ENCODE data around the gene METTL15. TPM values are rescaled to one million over a fixed set of nuclear protein-coding genes. Genes with fewer than 3 reads are reported as not detected.
"Not testable (repeated sequence)": the region's sequence is repeated elsewhere in the genome, so short reads cannot be mapped to it uniquely, and the experiment has no call there.

The METTL15 gene
- total RNA-seq, 1 donor from 2014 or later: 29.3 TPM

- DNase-seq: no peak
Observed at GRCh38 chr11:28209906-28210305, 101.7 kb downstream of the METTL15 start.

- DNase-seq: not testable (repeated sequence)
Observed at GRCh38 chr11:28222063-28222462, 113.9 kb downstream of the METTL15 start.

- DNase-seq: no peak
Observed at GRCh38 chr11:28223577-28223976, 115.4 kb downstream of the METTL15 start.

GRCh38 chr11:28223994-28224393 is 115.8 kb downstream of the METTL15 start:
- DNase-seq: no peak

DNA sequence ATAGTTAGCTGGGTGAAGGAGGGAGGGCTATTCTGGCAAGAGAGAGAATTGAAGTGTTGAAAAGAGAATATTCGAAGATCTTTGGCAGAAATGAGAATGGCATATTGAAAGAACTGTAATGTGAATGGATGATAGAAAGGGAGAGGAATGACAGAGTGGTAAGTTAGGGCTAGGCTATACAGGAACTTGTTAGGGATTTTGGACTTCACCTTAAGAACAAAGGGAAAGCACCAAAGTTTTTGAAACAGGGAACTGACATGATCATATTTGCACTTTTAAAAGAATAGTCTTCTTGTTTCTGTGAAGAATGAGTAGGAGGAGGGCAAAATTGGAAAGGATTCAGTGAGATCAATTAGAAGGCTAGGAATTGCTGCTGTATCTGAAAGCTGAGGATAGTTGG is 119.3 kb downstream of the METTL15 start:
- no peak for DNase-seq

DNA sequence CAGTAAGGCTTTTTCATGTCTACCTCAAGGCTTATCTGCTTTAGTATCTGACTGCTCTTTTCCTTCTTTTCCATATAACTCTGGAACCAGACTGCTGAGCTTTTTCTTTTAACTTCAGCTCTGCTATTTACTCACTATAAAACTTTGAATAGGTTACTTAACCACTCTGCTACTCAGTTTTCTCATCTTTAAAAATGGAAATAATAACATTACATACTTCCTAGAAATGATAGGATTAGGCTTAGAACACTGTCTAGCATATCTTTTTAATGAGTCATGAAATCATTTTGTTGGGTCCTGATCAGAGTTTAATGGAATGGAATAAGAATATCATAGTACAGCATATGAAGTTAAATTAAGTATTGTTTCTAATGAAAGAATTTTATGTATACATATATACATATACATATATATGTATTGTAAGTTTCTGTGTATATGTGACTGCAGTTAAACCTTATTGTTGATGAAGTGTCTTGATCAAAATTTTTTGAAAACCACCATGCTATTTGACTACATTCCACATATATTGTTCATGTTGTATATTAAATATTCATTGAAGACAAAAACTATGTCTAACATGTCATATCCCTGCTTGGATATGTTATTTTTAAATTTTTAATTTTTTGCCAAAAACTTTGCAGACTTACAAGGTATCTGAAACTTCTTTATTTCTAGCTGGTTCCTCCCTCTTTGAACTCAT is 120.2 kb downstream of the METTL15 start:
- DNase-seq: no peak

DNA sequence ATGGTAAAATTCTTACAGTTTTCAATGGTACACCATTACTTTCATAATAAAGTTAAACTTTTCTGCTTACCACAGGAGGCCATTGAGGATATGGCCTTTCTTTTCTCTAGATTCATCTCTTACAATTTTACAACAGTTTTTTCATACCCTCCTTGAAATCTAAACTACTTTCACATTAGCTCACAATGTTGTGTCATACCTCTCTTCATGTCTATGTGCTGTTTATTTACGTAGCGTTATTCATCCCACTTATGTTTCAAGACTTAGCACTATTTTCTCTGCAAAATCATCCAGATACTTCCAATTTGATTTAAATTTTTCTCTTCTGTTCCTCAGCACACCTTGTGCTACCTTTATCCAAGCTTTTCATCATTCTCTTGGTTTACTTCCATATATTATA is 123.3 kb downstream of the METTL15 start:
- DNase-seq: no peak

- no peak for DNase-seq
Observed at GRCh38 chr11:28232649-28233048, 124.5 kb downstream of the METTL15 start.

GRCh38 chr11:28241760-28242159 is 133.6 kb downstream of the METTL15 start:
- DNase-seq: no peak

DNA sequence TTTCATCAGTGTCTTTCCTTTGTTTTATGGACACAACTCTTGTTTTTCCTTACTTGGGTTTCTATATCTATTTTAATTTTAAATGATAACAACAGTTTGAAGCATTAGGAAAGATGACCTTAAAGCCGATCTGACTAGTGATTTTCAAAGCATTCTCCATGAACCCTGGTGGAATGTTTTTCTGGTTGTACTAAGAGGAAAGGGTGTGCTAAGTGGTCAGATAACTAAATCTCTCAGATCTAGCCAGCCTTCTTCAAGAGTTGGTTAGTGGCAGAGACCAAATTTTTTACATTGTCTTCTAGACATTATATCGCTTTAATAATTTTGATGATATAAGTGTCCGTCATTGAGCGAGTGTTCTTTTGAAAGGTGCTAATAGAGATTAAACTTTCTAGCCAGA is 134.4 kb downstream of the METTL15 start:
- no peak for DNase-seq

DNA sequence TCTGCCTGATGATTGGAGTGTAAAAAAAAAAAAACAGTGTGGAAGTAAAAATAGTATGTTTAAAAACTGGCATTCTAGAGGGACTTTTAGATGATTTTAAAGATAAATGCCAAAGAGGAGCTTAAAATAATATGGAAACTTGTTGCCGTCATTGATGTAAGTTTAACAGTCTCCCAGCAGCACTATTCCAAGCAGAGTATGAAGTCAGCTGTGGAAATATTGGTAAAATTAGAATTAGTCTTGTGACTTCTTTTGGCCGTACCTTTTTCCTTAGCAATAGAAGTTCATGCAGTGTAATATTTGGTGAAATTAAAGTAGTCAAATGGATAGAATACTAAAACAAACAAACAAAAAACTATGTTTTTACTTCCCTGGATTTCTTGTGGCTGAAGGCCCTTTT is 134.9 kb downstream of the METTL15 start:
- no peak for DNase-seq

GRCh38 chr11:28243581-28243980 is 135.4 kb downstream of the METTL15 start:
- DNase-seq: no peak

- no peak for DNase-seq
Observed at GRCh38 chr11:28245131-28245530, 136.9 kb downstream of the METTL15 start.

DNA sequence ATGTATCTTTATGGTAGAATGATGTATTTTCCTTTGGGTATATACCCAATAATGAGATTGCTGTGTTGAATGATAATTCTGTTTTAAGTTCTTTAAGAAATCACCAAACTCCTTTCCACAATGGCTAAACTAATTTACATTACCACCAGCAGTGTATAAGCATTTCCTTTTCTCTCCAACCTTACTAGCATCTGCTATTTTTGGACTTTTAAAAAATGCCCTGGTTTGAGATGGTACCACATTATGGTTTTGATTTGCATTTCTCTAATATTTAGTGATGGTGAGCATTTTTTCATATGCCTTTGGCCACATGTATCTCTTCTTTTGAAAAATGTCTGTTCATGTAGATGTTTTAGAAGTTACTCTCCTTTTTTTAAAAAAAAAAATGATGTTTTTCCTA is 142.0 kb downstream of the METTL15 start:
- no peak for DNase-seq

DNA sequence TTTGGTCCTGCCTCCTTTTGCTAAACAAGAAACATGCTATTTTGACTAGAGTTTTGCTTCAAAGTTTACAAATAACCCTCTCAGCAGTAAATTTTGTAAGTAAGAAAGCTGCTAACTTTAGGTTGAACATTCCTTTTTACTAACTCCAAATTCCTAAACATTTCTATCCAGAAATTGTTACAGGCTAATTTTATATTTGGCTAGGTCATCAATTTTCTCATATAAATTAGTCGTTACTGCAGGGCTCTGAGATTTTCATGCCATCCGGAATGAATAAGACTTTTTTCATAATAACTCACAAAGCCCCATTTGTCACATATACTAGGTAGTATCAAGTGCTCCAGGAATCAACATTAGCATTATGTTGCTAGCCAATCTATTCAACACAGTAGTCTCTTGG is 143.1 kb downstream of the METTL15 start:
- no peak for DNase-seq

DNA sequence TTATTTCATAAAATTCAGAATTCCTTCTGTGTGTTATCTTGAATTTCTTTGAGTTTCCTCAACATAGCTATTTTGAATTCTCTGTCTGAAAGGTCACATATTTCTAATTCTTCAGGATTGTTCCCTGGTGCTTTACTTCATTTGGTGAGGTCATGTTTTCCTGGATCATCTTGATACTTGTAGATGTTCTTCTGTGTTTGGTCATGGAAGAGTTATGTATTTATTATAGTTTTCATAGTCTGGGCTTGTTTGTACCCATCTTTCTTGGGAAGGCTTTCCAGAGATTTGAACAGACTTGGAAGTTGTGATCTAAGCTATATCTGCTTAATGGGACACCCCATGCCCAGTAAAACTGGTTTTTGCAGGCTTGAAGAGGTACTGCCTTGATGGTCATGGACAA is 149.6 kb downstream of the METTL15 start:
- no peak for DNase-seq

- DNase-seq: no peak
Observed at GRCh38 chr11:28259177-28259843, 151.1 kb downstream of the METTL15 start.

DNA sequence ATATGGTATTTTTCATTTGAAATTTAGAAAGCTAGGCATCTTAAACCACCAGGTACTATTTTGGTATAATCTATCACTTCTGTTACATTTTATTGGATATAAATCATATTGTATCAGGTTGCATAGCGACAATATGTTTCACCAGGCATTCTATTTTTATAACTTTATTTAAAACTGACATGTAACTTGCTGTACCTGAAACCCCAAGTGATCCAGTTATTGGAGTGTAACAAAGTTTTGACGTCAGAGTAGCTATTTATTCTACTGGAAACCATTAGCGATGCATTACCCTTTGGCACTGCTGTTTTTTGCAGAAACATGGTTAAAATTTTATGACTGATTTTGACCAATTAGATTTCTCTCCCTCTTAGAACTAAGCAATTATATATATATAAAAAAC is 160.7 kb downstream of the METTL15 start:
- no peak for DNase-seq

GRCh38 chr11:28269586-28269985 is 161.4 kb downstream of the METTL15 start:
- no peak for DNase-seq

DNA sequence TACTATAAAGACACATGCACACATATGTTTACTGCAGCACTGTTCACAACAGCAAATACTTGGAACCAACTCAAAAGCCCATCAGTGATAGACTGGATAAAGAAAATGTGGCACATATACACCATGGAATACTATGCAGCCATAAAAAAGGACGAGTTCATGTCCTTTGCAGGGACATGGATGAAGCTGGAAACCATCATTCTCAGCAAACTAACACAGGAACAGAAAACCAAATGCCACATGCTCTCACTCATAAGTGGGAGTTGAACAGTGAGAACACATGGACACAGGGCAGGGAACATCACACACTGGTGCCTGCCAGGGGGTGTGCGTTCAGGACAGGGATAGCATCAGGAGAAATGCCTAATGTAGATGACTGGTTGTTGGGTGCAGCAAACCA is 164.1 kb downstream of the METTL15 start:
- DNase-seq: not testable (repeated sequence)

DNA sequence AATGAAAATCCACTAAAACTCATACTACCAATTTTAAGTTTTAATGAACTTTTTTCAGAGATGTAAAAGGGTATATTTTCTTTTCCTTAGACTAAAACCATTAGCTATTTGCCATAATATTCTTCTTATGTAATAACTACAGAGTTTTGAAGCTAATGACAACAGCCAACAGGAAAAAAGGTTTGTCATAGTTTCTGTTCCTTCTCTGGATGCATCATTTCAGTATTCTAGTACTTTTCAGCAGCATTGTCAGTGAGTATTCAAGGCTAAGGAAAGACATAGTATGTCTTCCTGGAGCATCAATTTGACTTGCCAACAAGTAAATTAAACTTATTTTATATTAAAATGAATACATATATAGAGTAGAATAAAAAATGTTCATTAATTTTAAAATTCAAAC is 166.0 kb downstream of the METTL15 start:
- no peak for DNase-seq

- DNase-seq: no peak
Observed at GRCh38 chr11:28284196-28284595, 176.0 kb downstream of the METTL15 start.

- no peak for DNase-seq
Observed at GRCh38 chr11:28289444-28289843, 181.3 kb downstream of the METTL15 start.

DNA sequence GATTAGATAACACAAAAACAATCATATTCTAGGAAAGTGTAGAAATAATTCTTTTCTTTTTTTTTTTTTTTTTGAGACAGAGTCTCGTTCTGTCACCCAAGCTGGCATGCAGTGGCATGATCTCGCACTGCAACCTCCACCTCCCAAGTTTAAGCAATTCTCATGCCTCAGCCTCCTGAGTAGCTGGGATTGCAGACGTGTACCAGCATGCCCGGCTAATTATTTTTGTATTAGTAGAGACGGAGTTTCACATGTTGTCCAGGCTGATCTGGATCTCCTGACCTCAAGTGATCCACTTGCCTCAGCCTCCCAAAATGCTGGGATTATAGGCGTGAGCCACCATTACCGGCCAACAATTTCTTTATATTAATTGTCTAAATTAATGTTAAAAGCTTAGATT is 182.8 kb downstream of the METTL15 start:
- DNase-seq: not testable (repeated sequence)
